H1 (cell line): ENCODE data around the gene CEP250. TPM values are rescaled to one million over a fixed set of nuclear protein-coding genes. Genes with fewer than 3 reads are reported as not detected.

Experiments
- CTCF ChIA-PET: fragments of 300-600 bp; sonication (Branson Sonifier 250); formaldehyde crosslinking; loops from one replicate; lab custom pipeline; 2021; ENCODE audit not compliant: partially characterized antibody; lab: Charles Lee
- POLR2A ChIA-PET: fragments of 300-600 bp; sonication (Branson Sonifier 250); formaldehyde crosslinking; loops from one replicate; lab custom pipeline; 2021; ENCODE audit warnings: inconsistent platforms; ENCODE audit not compliant: partially characterized antibody; lab: Charles Lee
- DNase-seq, 2 experiments: peaks; one replicate each; pipeline versions ENCODE4 v3.0.0 to v3.0.0-alpha.2; 2010 to 2022; ENCODE audit warnings: low spot score in 2 of 2, low read depth in 1 of 2, mixed read lengths in 1 of 2
- FAIRE-seq: peaks from 2 replicates; lab custom pipeline; 2011; peaks lifted over from hg19 to GRCh38; lab: Jason Lieb, UNC
- H2AFZ ChIP-seq: 2 replicates; pipeline ENCODE4 v1.8.1; 2012; ENCODE audit warnings: low read length, inconsistent platforms
- H2AK5ac ChIP-seq: 2 replicates; pipeline ENCODE4 v1.6.1; 2013; ENCODE audit warnings: low read depth, low read length
- H2BK120ac ChIP-seq: replicated peaks from 2 replicates; pipeline ENCODE3; 2013; ENCODE audit warnings: low read depth, low read length, inconsistent platforms
- H2BK12ac ChIP-seq: 2 replicates; pipeline ENCODE4 v1.6.1; 2013; ENCODE audit warnings: low read depth, low read length
- H2BK15ac ChIP-seq: 2 replicates; pipeline ENCODE4 v1.6.1; 2013; ENCODE audit warnings: low read length
- H2BK20ac ChIP-seq: 2 replicates; pipeline ENCODE4 v1.6.1; 2013; ENCODE audit warnings: low read length
- H2BK5ac ChIP-seq: 2 replicates; pipeline ENCODE4 v1.6.1; 2013; ENCODE audit warnings: low read depth, low read length
- H3K14ac ChIP-seq: 2 replicates; pipeline ENCODE4 v1.6.1; 2013; ENCODE audit warnings: inconsistent platforms; ENCODE audit not compliant: insufficient read length
- H3K18ac ChIP-seq: 2 replicates; pipeline ENCODE4 v1.6.1; 2013; ENCODE audit warnings: low read length; ENCODE audit errors: extremely low read depth
- H3K23ac ChIP-seq: 2 replicates; pipeline ENCODE4 v1.6.1; 2013; ENCODE audit warnings: inconsistent platforms; ENCODE audit not compliant: insufficient read length
- H3K23me2 ChIP-seq: 2 replicates; pipeline ENCODE4 v1.6.1; 2013; ENCODE audit warnings: low read depth, low read length
- H3K27ac ChIP-seq: 2 replicates; pipeline ENCODE4 v1.6.1; 2011; ENCODE audit warnings: low read depth, low read length, inconsistent platforms
- H3K27me3 ChIP-seq, 4 experiments: replicated peaks in 1 of 4; 1 replicate in 1 of 4; 2 replicates in 3 of 4; pipeline versions ENCODE4 v1.6.1 to v1.8.1; 2011 to 2013; ENCODE audit warnings: low read length in 3 of 4, mild to moderate bottlenecking in 3 of 4, inconsistent platforms in 2 of 4, mixed read lengths in 2 of 4, moderate library complexity in 1 of 4; ENCODE audit not compliant: control insufficient read depth in 3 of 4, insufficient read depth in 3 of 4; ENCODE audit errors: extremely low read depth in 1 of 4
- H3K36me3 ChIP-seq, 4 experiments: 2 replicates each; pipeline versions ENCODE4 v1.6.1 to v1.8.1; 2011 to 2013; ENCODE audit warnings: mild to moderate bottlenecking in 4 of 4, low read length in 3 of 4, moderate library complexity in 2 of 4, control low read depth in 1 of 4, inconsistent platforms in 1 of 4; ENCODE audit not compliant: insufficient read depth in 4 of 4, control insufficient read depth in 2 of 4
- H3K4ac ChIP-seq: replicated peaks from 2 replicates; pipeline ENCODE3; 2013; ENCODE audit warnings: low read length, low read depth, mixed read lengths, inconsistent platforms; ENCODE audit not compliant: insufficient read length
- H3K4me1 ChIP-seq, 4 experiments: replicated peaks in 1 of 4; 1 replicate in 1 of 4; 2 replicates in 3 of 4; pipeline versions ENCODE4 v1.6.1 to v1.8.1; 2011 to 2013; ENCODE audit warnings: low read length in 3 of 4, inconsistent platforms in 2 of 4, mixed read lengths in 1 of 4; ENCODE audit not compliant: insufficient read depth in 4 of 4, control insufficient read depth in 3 of 4
- H3K4me2 ChIP-seq, 2 experiments: 2 replicates each; pipeline versions ENCODE4 v1.6.1 to v1.8.1; 2011 to 2013; ENCODE audit warnings: low read depth in 2 of 2, low read length in 2 of 2, control low read depth in 1 of 2, inconsistent platforms in 1 of 2, mild to moderate bottlenecking in 1 of 2; ENCODE audit not compliant: insufficient read depth in 1 of 2
- H3K4me3 ChIP-seq, 4 experiments: fragments of 200-600, 300-600 bp in 1 of 4; sonication (generic), shearing (Covaris generic), sonication (Bioruptor Twin) in 1 of 4; 2 replicates each; pipeline versions ENCODE4 v1.5.1 to v1.8.1; 2011 to 2016; ENCODE audit warnings: low read length in 4 of 4, low read depth in 3 of 4, control low read depth in 2 of 4, inconsistent platforms in 2 of 4, mild to moderate bottlenecking in 2 of 4, mixed read lengths in 1 of 4, moderate library complexity in 1 of 4; ENCODE audit not compliant: insufficient read depth in 2 of 4; ENCODE audit errors: extremely low read depth in 1 of 4
- H3K56ac ChIP-seq: replicated peaks from 2 replicates; pipeline ENCODE3; 2013; ENCODE audit warnings: low read depth, mild to moderate bottlenecking, mixed read lengths, low read length, inconsistent platforms; ENCODE audit not compliant: insufficient read length
- H3K79me1 ChIP-seq: 2 replicates; pipeline ENCODE4 v1.6.1; 2013; ENCODE audit warnings: low read depth, low read length, control low read depth
- H3K79me2 ChIP-seq, 2 experiments: 2 replicates each; pipeline versions ENCODE4 v1.6.1 to v1.8.1; 2012 to 2013; ENCODE audit warnings: low read length in 2 of 2, mild to moderate bottlenecking in 2 of 2, inconsistent platforms in 1 of 2; ENCODE audit not compliant: insufficient read depth in 2 of 2, control insufficient read depth in 1 of 2
- H3K9ac ChIP-seq, 4 experiments: replicated peaks in 1 of 4; 1 replicate in 1 of 4; 2 replicates in 3 of 4; pipeline versions ENCODE4 v1.6.1 to v1.8.1; 2011 to 2013; ENCODE audit warnings: low read depth in 3 of 4, low read length in 3 of 4, control low read depth in 2 of 4, mild to moderate bottlenecking in 2 of 4, moderate library complexity in 2 of 4, inconsistent platforms in 1 of 4; ENCODE audit errors: extremely low read depth in 1 of 4
- H3K9me3 ChIP-seq, 2 experiments: 2 replicates each; pipeline versions ENCODE4 v1.6.1 to v1.8.1; 2012 to 2013; ENCODE audit warnings: mild to moderate bottlenecking in 2 of 2, moderate library complexity in 2 of 2, control low read depth in 1 of 2, inconsistent platforms in 1 of 2, low read depth in 1 of 2, low read length in 1 of 2, mixed read lengths in 1 of 2; ENCODE audit not compliant: insufficient read depth in 2 of 2
- H4K20me1 ChIP-seq, 2 experiments: replicated peaks in 1 of 2; 2 replicates each; pipeline versions ENCODE3 to v1.8.1; 2011 to 2013; ENCODE audit warnings: inconsistent platforms in 2 of 2, low read length in 2 of 2, mild to moderate bottlenecking in 1 of 2; ENCODE audit not compliant: insufficient read depth in 2 of 2, control insufficient read depth in 1 of 2
- H4K5ac ChIP-seq: 2 replicates; pipeline ENCODE4 v1.6.1; 2013; ENCODE audit warnings: low read length, low read depth, mixed read lengths, inconsistent platforms; ENCODE audit not compliant: insufficient read length
- H4K8ac ChIP-seq: 2 replicates; pipeline ENCODE4 v1.8.0; 2013; ENCODE audit warnings: mild to moderate bottlenecking, moderate library complexity, low read length, inconsistent platforms; ENCODE audit not compliant: insufficient read depth; ENCODE audit errors: extremely low read depth
- H4K91ac ChIP-seq: replicated peaks from 2 replicates; pipeline ENCODE3; 2013; ENCODE audit warnings: low read length, mixed read lengths, inconsistent platforms; ENCODE audit not compliant: insufficient read length
- ASH2L ChIP-seq: fragments of 200-600, 300-600 bp; sonication (generic); IDR thresholded peaks from one replicate; pipeline ENCODE4 v1.7.1; 2017; ENCODE audit warnings: low read length
- EZH2 ChIP-seq: fragments of 200-600 bp; sonication (generic); IDR thresholded peaks from 2 replicates; pipeline ENCODE4 v1.7.1; 2012; ENCODE audit warnings: low read depth, mild to moderate bottlenecking, moderate library complexity, low read length, inconsistent platforms; ENCODE audit not compliant: severe bottlenecking
- PHF8 ChIP-seq: fragments of 200-600 bp; sonication (generic); conservative IDR thresholded peaks from 2 replicates; pipeline ENCODE4 v1.7.1; 2012; ENCODE audit warnings: low read depth, mild to moderate bottlenecking, inconsistent platforms, low read length, moderate library complexity
- WGBS, 2 experiments: shearing (Covaris generic) in 1 of 2; methylation state at CpG; one replicate each; pipeline versions ENCODE4 v1.1.6 to v1.1.7; 2013 to 2015; ENCODE audit warnings: low lambda C conversion rate in 2 of 2, mixed read lengths in 2 of 2, inconsistent platforms in 1 of 2, low coverage in 1 of 2, missing lambda C conversion rate in 1 of 2; ENCODE audit not compliant: insufficient replicate concordance in 2 of 2, insufficient coverage in 1 of 2, insufficient read length in 1 of 2; ENCODE audit errors: extremely low coverage in 1 of 2, missing lambda C conversion rate in 1 of 2; 5-methylcytosine and 5-hydroxymethylcytosine counted together
- polyA plus RNA-seq, 7 experiments: library from polyadenylated mRNA; depleted of rRNA in 3 of 7; stranded (reverse) in 5 of 7; unstranded in 2 of 7; fragments of >200 nt in 5 of 7; fragments of 200-250 nt in 2 of 7; gene quantifications; 1 replicate in 5 of 7; 2 replicates in 1 of 7; 4 replicates in 1 of 7; pipeline versions ENCODE4 v1.2.1 to v1.2.3, GENCODE V29; 2011 to 2013; ENCODE audit warnings: missing spikeins in 2 of 7, mixed read lengths in 2 of 7
- total RNA-seq: library from RNA; stranded (reverse); fragmentation: NEBNext Ultra II Directional; extraction: Animal tissue kit (Norgen Biotek cat#: 25700); gene quantifications from 2 replicates; pipeline ENCODE4 v1.2.1, GENCODE V29; 2021

Gene CEP250
- total and polyA plus RNA-seq, 2 of the 8 experiments (the other 6 are each of a cell fraction or from before 2014, with no cell fraction given) = 2.6 to 33.7 TPM

- H3K23ac ChIP-seq = no peak overlapping the region
- no peaks in the 10 kb centered on the region for H3K27me3 ChIP-seq
- H3K4ac ChIP-seq = no peak overlapping the region
- H2BK120ac ChIP-seq = no peak overlapping the region
- no peak overlapping the region for H4K5ac ChIP-seq
- no peak overlapping the region for H3K4me3 ChIP-seq
- H2BK5ac ChIP-seq = no peak overlapping the region
- no peaks in the 10 kb centered on the region for H3K79me1 ChIP-seq
- no peaks in the 10 kb centered on the region for H4K20me1 ChIP-seq
- no peak for TF ChIP-seq PHF8
- no peak for TF ChIP-seq ASH2L
- TF ChIP-seq EZH2 = no peak
- ChIA-PET POLR2A (interaction anchor here (0.7 to 10.5 kb wide), 6 partner anchors 10 to 209 kb away, joined by 3 to 98 read pairs (median 4); partner anchors contain the start of genes CEP250, EIF6 and UQCC1), CTCF (interaction anchor here (1.2 to 7.3 kb wide), 11 partner anchors 10 to 108 kb away, joined by 4 to 78 read pairs (median 11); partner anchors contain the start of gene UQCC1)
- no peak overlapping the region for H3K27ac ChIP-seq
- H3K36me3 ChIP-seq = no peaks in the 10 kb centered on the region
- peaks cover 3% of the 10 kb centered on the region for H3K23me2 ChIP-seq
- H3K14ac ChIP-seq = no peak overlapping the region
- no peaks in the 10 kb centered on the region for H3K9me3 ChIP-seq
- FAIRE-seq (no peak), DNase-seq (no peak)
- H3K18ac ChIP-seq = no peak overlapping the region
- no peak overlapping the region for H2BK12ac ChIP-seq
- H4K91ac ChIP-seq = no peak overlapping the region
- H3K4me2 ChIP-seq = no peak overlapping the region; a peak in 1 of 4 replicates
- no peak overlapping the region for H3K9ac ChIP-seq
- peak overlapping the region; percentile 72; the same call in 1 of the 2 replicates for H2AFZ ChIP-seq
- no peak overlapping the region for H2BK15ac ChIP-seq
- no peaks in the 10 kb centered on the region for H3K79me2 ChIP-seq
- H2AK5ac ChIP-seq = no peak overlapping the region
- no peak overlapping the region for H4K8ac ChIP-seq
- peaks cover 5 to 21% (median 12%) of the 10 kb centered on the region in 4 experiments for H3K4me1 ChIP-seq
- no peak overlapping the region for H2BK20ac ChIP-seq
- 85% methylated on average over 8 of the region's 8 CpGs; no CpG with 5 or more reads in 1 of the 2 experiments for WGBS, 2 experiments
- no peak overlapping the region for H3K56ac ChIP-seq
Measured at GRCh38 chr20:35437599-35437998, 17.8 kb upstream of the CEP250 start.
